ENCODE data around the gene TMED1.

DNA sequence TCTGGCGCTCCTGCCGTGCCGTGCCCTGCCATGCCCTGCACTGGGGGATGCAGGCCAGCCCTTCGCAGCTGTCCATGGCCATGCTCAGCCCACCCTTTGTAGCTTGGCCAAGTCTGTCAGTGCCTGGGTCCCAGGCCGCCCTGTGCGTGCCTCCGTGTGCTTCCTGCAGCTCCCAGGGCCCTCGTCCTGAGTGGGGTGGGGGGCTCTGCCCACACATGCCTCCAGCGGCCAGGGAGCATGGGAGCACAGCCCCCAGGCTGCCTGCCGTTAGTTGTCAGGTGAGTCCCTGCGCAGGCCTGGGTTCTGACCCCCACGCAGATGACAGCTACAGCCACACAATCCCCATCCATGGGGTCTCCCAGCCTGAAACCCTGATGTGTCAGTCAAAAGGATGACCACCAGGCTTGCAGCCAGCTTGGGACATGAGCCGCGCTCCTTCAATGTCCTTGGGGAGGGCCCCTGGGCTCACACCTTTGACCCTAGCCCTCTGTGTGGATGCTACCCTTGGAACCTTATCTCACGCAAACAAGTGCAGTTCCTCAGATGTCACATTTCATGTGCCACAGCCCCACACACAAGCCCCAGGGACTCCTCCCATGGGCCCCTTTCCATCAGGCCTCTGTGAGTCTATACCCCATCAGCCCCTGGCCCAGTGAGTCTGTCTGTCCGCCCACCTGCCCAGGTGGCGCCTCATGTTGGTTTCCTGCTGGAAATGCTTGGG is 24.5 kb downstream of the TMED1 start:
- TF ChIP-seq POLR2A (IDR thresholded peaks at IDR 0.05): no peak
- TF ChIP-seq, protein P1, sequence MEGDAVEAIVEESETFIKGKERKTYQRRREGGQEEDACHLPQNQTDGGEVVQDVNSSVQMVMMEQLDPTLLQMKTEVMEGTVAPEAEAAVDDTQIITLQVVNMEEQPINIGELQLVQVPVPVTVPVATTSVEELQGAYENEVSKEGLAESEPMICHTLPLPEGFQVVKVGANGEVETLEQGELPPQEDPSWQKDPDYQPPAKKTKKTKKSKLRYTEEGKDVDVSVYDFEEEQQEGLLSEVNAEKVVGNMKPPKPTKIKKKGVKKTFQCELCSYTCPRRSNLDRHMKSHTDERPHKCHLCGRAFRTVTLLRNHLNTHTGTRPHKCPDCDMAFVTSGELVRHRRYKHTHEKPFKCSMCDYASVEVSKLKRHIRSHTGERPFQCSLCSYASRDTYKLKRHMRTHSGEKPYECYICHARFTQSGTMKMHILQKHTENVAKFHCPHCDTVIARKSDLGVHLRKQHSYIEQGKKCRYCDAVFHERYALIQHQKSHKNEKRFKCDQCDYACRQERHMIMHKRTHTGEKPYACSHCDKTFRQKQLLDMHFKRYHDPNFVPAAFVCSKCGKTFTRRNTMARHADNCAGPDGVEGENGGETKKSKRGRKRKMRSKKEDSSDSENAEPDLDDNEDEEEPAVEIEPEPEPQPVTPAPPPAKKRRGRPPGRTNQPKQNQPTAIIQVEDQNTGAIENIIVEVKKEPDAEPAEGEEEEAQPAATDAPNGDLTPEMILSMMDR (IDR thresholded peaks at IDR 0.05): no peak

Data from lower leg skin (tissue), 3 donors.